Stimulated activated CD8-positive, alpha-beta memory T cell treated with anti-CD3 and anti-CD28 coated beads, Interleukin-7, amount 100 ng/mL, for 1 hour (primary cell): ENCODE measurements around the gene SPEF2.
"Not testable (repeated sequence)": the region's sequence is repeated elsewhere in the genome, so short reads cannot be mapped to it uniquely, and the experiment has no call there.

Experiments
- DNase-seq, 2 donors: peaks; one replicate each; pipeline ENCODE4 v3.0.0-alpha.2; 2020; ENCODE audit warnings: low read depth in 2 of 2

Gene SPEF2

DNA sequence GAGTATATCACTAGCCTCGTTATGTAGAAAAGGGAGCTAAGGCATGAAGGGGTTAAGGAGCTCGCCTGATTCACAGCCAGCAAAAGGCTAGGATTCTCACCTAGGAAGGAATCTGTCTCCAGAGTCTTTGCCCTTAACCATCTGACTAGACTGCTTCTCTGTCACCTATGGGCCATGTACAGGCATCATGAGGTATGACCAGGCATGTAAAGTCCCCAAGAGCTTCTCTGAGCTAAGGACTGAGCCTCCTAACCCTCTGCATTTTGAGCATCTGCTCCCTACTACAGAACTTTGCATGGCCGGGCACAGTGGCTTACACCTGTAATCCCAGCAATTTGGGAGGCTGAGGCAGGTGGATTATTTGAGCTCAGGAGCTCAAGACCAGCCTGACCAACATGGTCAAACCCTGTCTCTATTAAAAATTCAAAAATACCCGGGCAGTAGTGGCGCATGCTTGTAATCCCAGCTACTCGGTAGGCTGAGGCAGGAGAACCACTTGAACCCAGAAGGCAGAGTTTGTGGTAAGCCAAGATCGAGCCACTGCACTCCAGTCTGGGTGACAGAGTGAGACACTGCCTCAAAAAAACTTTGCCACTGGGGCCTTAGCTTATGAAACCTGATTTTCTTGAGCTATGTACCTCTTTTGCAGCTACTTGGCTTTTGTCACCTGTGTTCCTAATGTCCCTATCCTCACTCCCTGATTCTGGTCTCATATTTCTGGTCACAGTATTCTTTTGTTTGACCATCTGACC is 205.9 kb downstream of the SPEF2 start:
- no peak for DNase-seq

DNA sequence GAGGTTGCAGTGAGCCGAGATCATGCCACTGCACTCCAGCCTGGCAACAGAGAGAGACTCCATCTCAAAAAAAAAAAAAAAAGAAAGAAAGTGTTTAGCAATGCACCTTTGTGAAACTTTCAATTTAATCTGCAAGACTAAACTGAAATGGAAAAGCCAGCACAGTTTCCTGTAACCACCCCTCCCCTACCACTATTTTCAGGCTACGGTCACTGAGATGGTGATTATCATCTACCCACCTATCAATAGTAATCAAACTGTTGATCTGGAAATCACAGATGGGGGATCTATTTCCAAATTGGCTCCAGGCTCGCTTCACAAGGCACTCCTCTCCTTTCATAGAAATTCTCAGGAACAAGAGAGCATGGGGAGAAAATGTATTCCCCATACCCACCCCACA is 208.4 kb downstream of the SPEF2 start:
- no peak for DNase-seq

DNA sequence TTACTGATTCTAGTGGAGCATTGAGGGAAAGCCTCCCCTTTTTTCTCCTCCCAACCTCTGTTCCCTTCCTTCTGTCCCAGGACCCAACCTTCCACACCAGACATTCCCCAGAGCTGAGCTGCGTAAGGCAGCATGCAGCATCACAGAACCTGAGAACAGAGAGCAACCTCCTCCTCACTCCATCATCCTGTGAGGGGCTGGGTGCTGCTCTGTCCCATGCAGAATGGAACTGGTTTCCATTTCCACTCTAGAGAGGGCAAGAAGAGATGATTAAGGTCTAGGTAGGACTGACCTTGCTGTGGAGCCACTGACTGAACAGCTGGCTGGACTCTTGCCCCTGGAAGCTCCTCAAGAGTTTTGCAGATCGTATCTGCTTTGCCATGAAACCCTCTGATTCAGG is 208.9 kb downstream of the SPEF2 start:
- DNase-seq: no peak

DNA sequence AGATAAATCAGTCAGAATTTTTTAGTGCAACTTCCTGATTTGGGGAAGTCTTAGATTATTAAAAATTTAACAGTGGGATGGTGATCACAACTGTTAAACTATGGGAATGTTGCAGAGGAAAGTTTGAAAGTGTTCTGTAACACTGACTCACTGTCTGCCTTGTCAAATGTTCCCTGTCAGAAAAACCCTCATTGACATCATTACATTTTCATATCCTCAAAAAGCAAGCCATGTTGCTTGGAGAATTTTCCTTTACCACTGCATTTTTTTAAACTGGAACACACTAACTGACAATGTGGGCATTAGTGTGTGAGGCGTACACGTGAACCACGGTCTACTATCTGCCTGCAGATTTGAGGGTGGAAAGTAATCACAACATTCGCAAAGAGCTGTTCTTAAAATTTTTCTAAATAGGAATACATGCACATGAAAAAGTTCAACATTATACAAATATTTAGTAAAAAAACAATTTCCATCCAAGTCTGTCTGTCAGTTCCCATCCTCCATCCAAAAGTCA is 210.5 kb downstream of the SPEF2 start:
- DNase-seq: no peak

DNA sequence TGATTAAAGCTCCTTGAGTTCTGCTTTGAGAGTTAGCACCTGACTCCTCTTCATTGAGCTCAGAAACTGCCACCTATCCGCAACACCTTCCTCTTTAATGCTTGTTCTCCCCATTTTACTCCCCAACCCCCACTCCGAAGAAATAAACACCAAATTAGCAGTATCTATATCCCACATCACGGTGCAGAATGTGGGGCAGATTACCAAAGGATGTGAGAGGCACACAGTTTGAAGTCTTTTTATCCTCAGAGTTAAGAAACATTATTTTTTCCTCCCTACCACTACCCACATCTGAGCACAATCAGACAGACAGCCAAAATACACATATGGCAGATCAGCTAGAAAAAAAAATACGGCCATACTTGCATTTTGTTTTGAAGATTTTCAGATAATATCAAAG is 212.9 kb downstream of the SPEF2 start:
- no peak for DNase-seq

- DNase-seq: no peak
Observed at GRCh38 chr5:35832762-35833161, 215.1 kb downstream of the SPEF2 start.

GRCh38 chr5:35833224-35833623 is 215.6 kb downstream of the SPEF2 start:
- no peak for DNase-seq

GRCh38 chr5:35835796-35836742 is 218.4 kb downstream of the SPEF2 start:
- no peak for DNase-seq

DNA sequence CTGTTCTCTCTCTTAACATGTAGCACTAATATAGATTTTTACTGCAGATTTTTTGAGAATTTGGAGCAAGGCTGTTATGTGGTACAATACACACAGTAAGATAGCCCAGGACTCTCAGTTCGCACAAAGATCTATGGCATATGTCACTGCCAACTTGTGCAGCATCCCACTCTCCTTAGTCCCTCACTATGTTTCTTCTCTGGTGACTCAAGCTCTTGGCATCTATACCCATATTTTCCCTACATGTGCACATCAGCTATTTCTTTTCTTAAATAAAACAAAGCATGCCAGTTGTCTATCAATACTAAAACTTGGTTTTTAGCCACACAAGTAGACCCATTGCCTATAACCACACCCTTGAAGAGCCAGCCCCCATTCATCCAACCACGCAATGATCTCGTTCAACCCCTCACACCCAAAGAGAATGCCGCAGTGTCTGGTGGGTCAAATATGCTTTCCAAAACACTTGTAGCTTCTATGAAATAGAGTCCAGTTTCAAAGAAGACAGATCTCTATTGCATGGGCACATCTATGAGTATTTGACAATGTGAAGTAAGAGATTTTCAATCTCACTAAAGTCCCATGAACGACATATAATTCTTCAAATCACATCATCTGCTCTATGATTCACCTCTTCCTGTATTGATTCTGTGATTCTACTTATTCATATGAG is 220.8 kb downstream of the SPEF2 start:
- DNase-seq: no peak

DNA sequence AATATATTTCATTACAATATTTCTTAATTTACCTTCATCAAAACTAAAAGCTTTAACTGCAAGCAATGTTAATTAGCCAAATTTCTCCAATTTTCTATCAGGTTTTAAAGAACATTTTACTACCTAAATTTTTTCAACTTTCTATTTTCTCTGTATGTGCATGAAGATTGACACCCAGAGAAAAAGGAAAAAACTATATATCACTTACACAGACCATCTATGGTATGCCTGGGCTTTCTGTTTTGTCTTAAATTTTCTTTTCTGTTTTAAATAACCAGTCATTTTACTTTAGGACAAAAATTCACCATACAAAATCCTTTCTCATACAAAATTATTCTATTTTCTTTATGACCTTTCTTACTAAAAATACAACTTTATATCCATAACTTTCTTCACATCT is 225.2 kb downstream of the SPEF2 start:
- DNase-seq: no peak

DNA sequence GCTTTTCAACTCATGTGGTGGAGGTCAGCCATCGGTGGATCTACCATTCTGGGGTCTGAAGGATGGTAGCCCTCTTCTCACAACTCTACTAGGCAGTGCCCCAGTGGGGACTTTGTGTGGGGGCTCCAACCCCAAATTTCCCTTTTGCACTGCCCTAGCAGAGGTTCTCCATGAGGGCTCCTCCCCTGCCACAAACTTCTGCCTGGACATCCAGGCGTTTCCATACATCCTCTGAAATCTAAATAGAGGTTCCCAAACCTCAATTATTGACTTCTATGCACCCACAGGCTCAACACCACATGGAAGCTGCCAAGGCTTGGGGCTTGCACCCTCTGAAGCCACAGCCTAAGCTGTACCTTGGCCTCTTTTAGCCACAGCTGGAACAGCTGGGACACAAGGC is 227.8 kb downstream of the SPEF2 start:
- not testable (repeated sequence) for DNase-seq

- DNase-seq: no peak
Observed at GRCh38 chr5:35847491-35847890, 229.8 kb downstream of the SPEF2 start.

DNA sequence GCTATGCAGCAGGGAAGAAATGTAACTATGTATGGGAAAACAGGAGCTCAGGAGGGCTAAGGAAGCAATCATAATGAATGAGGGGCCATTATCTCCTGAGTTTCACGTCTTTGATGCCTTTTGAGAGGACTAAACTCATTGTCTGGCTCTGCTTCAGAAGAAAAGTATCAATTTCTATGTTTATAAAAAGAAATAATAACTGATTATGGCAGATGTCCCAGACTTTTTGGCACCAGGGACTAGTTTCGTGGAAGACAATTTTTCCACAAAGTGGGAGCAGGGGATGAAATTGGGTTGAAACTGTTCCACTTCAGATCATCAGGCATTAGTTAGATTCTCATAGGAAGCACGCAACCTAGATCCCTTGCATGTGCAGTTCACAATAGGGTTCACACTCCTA is 230.3 kb downstream of the SPEF2 start:
- DNase-seq: no peak

GRCh38 chr5:35849860-35850259 is 232.2 kb downstream of the SPEF2 start:
- no peak for DNase-seq

- DNase-seq: no peak
Observed at GRCh38 chr5:35850967-35851680, 233.5 kb downstream of the SPEF2 start.

DNA sequence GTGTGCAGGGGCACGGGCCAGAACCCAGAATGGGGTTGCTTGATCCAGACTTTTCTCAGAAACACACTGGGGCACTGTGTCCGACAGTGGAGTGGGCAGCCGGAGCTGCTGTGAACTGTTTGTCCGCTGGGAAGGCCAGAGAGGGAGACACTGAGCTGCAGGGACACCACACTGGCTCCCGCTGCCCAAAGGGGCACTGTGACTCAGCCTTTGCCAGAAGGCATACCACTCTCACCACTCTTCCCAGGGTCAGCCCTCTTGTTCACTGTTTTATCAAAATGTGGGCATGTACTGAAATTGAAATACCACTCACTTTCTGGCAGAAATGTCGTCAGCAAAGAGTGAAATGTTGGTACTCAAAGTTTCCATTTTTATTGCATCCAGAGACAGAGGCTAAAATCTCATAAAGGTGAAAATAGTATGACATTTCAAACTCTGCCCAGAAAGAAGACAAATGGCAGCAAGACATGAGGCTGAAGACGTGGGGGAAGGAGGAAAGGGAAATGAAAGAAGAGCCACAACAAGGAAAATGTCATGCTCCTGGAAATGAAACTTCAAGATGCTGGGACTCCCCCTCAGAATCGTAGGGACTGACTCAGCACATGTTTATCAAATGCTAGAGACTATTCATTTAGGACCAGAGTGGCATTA is 234.5 kb downstream of the SPEF2 start:
- no peak for DNase-seq

GRCh38 chr5:35852773-35853172 is 235.1 kb downstream of the SPEF2 start:
- no peak for DNase-seq

DNA sequence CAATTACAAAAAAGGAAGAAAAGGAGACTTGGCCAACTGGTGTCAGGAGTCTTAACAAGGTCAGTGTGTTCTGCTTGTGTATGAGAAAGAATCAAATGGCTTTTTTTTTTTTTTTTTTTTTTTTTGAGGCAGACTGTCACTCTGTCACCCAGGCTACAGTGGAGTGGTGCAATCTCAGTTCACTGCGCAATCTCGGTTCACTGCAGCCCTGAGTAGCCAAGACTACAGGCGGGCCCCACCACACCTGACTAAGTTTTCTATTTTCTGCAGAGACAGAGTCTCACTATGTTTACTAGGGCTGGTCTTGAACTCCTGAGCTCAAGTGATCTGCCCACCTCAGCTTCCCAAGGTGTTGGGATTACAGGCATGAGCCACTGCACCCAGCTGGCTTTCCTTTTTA is 236.0 kb downstream of the SPEF2 start:
- peak; percentile 24 to 48 for DNase-seq

GRCh38 chr5:35854248-35854647 is 236.6 kb downstream of the SPEF2 start:
- DNase-seq: peak; percentile 24 to 36

DNA sequence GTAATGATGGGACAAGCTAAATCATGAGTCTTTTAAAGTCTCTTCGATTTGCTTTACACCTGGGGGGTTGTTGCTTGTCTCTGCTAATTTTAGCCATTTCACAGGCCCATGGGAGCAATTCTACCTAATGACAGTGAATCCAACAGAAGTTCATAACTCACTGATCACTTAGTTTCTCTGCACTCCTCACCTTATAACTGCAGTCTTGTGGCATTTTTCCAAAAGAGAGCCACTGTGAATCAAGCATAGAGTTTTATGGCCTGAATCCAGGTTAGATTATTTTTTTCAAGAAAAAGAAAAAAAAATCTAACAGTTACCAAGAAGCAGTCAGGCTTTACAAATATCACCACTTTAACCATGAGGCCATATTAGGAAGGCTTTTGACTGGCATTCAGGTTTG is 237.5 kb downstream of the SPEF2 start:
- no peak for DNase-seq

GRCh38 chr5:35856186-35856764 is 238.6 kb downstream of the SPEF2 start:
- DNase-seq: not testable (repeated sequence)
